SK-N-SH (cell line): ENCODE measurements around the gene BOD1. TPM values are rescaled to one million over a fixed set of nuclear protein-coding genes. Genes with fewer than 3 reads are reported as not detected.

Experiments used
- CTCF ChIA-PET: fragments of 300-600, 350-600 bp; formaldehyde crosslinking; extraction: SDS; loops from one replicate; lab custom pipeline; 2021; lab: Yijun Ruan, JAX
- POLR2A ChIA-PET: fragments of 350-600 bp; sonication (Branson Sonifier 250); formaldehyde crosslinking; extraction: SDS; loops from one replicate; lab custom pipeline; 2020; ENCODE audit warnings: antibody characterized with exemption, inconsistent platforms; lab: Yijun Ruan, JAX
- DNase-seq: peaks from one replicate; pipeline ENCODE4 v3.0.0; 2012
- H2AFZ ChIP-seq: fragments of 200-600 bp; sonication (generic); 2 replicates; pipeline ENCODE4 v1.8.1; 2016; ENCODE audit warnings: antibody characterized with exemption, mild to moderate bottlenecking, low read depth
- H3F3A ChIP-seq: fragments of 200-600 bp; sonication (generic); replicated peaks from 2 replicates; pipeline ENCODE3; 2016; ENCODE audit warnings: antibody characterized with exemption, mild to moderate bottlenecking; ENCODE audit not compliant: insufficient read depth
- H3K27ac ChIP-seq, 2 experiments: fragments of 200-500 bp in 1 of 2; fragments of 200-600 bp in 1 of 2; sonication (Bioruptor generic) in 1 of 2; sonication (generic), shearing (Covaris generic) in 1 of 2; 2 replicates each; pipeline versions ENCODE4 v1.5.1 to v1.6.1; 2014 to 2016; ENCODE audit warnings: low read depth in 2 of 2, inconsistent platforms in 1 of 2, low read length in 1 of 2, mild to moderate bottlenecking in 1 of 2, mixed read lengths in 1 of 2
- H3K27me3 ChIP-seq: fragments of 200-600 bp; sonication (generic), shearing (Covaris generic); 2 replicates; pipeline ENCODE4 v1.6.1; 2016; ENCODE audit warnings: mixed run types; ENCODE audit not compliant: insufficient read depth
- H3K36me3 ChIP-seq, 2 experiments: fragments of 200-500 bp in 1 of 2; fragments of 200-600 bp in 1 of 2; sonication (Bioruptor generic) in 1 of 2; sonication (generic) in 1 of 2; replicated peaks in 1 of 2; 2 replicates each; pipeline versions ENCODE3 to v1.5.1; 2014 to 2016; ENCODE audit warnings: low read length in 1 of 2, mild to moderate bottlenecking in 1 of 2; ENCODE audit not compliant: insufficient read depth in 2 of 2, control insufficient read depth in 1 of 2
- H3K4me1 ChIP-seq, 2 experiments: fragments of 200-500 bp in 1 of 2; fragments of 200-600 bp in 1 of 2; sonication (Bioruptor generic) in 1 of 2; sonication (generic), shearing (Covaris generic) in 1 of 2; 2 replicates each; pipeline versions ENCODE4 v1.5.1 to v1.6.1; 2014 to 2016; ENCODE audit warnings: low read depth in 1 of 2, low read length in 1 of 2, mixed run types in 1 of 2; ENCODE audit not compliant: insufficient read depth in 2 of 2, control insufficient read depth in 1 of 2
- H3K4me2 ChIP-seq: fragments of 200-600 bp; sonication (generic), shearing (Covaris generic); 2 replicates; pipeline ENCODE4 v1.6.1; 2017; ENCODE audit warnings: mixed run types
- H3K4me3 ChIP-seq, 2 experiments: fragments of 200-500 bp in 1 of 2; fragments of 200-600 bp in 1 of 2; sonication (Bioruptor generic) in 1 of 2; sonication (generic), shearing (Covaris generic) in 1 of 2; 2 replicates each; pipeline versions ENCODE4 v1.5.1 to v1.8.1; 2014 to 2016; ENCODE audit warnings: low read depth in 2 of 2, inconsistent platforms in 1 of 2, low read length in 1 of 2, mild to moderate bottlenecking in 1 of 2, mixed read lengths in 1 of 2, moderate library complexity in 1 of 2
- H3K79me2 ChIP-seq: fragments of 200-600 bp; sonication (generic); 2 replicates; pipeline ENCODE4 v1.8.1; 2017; ENCODE audit warnings: mild to moderate bottlenecking; ENCODE audit not compliant: insufficient read depth
- H3K9ac ChIP-seq: fragments of 200-600 bp; sonication (generic); 2 replicates; pipeline ENCODE4 v1.6.1; 2017; ENCODE audit warnings: mixed run types
- H3K9me2 ChIP-seq: fragments of 200-600 bp; sonication (generic); 2 replicates; pipeline ENCODE4 v1.6.1; 2017; ENCODE audit warnings: mixed run types
- H3K9me3 ChIP-seq: fragments of 200-600 bp; sonication (generic); 2 replicates; pipeline ENCODE4 v1.6.1; 2017; ENCODE audit warnings: mixed run types, mild to moderate bottlenecking, moderate library complexity
- H4K20me1 ChIP-seq: fragments of 200-600 bp; sonication (generic); 2 replicates; pipeline ENCODE4 v1.6.1; 2017; ENCODE audit warnings: mild to moderate bottlenecking, mixed run types; ENCODE audit not compliant: insufficient read depth
- CTCF ChIP-seq: fragments of 200-600 bp; sonication (generic); IDR thresholded peaks from 2 replicates; pipeline ENCODE4 v1.6.1; 2017; ENCODE audit warnings: antibody characterized with exemption, mild to moderate bottlenecking, moderate library complexity
- ELF1 ChIP-seq: IDR thresholded peaks from 2 replicates; pipeline ENCODE4 v1.4.0; 2012
- FOSL2 ChIP-seq: IDR thresholded peaks from 2 replicates; pipeline ENCODE4 v1.4.0; 2012; ENCODE audit warnings: low read depth, mild to moderate bottlenecking, moderate library complexity, borderline replicate concordance
- FOXJ3 ChIP-seq: sonication (generic); formaldehyde crosslinking; IDR thresholded peaks from 2 replicates; pipeline ENCODE4 v1.5.1; 2020; ENCODE audit warnings: mild to moderate bottlenecking, missing genetic modification reagents
- FOXM1 ChIP-seq: IDR thresholded peaks from 2 replicates; pipeline ENCODE4 v1.4.0; 2012; ENCODE audit warnings: low read depth, mild to moderate bottlenecking
- GABPA ChIP-seq: IDR thresholded peaks from 2 replicates; pipeline ENCODE4 v1.4.0; 2012; ENCODE audit warnings: low read depth, mild to moderate bottlenecking
- GATA2 ChIP-seq: sonication (generic); formaldehyde crosslinking; IDR thresholded peaks from 2 replicates; pipeline ENCODE4 v1.5.0; 2020; ENCODE audit warnings: mild to moderate bottlenecking, missing genetic modification reagents
- JUND ChIP-seq: IDR thresholded peaks from 2 replicates; pipeline ENCODE4 v1.4.0; 2012
- MEF2A ChIP-seq: IDR thresholded peaks from 2 replicates; pipeline ENCODE4 v1.4.0; 2012; ENCODE audit warnings: low read depth, borderline replicate concordance
- NFIC ChIP-seq: IDR thresholded peaks from 2 replicates; pipeline ENCODE4 v1.4.0; 2012; ENCODE audit warnings: borderline replicate concordance
- PBX3 ChIP-seq: IDR thresholded peaks from 2 replicates; pipeline ENCODE4; 2012
- POLR2AphosphoS5 ChIP-seq: IDR thresholded peaks from 2 replicates; pipeline ENCODE4 v1.6.1; 2012; ENCODE audit warnings: low read depth, low read length
- RAD21 ChIP-seq: IDR thresholded peaks from 2 replicates; pipeline ENCODE4 v1.6.1; 2012; ENCODE audit warnings: mild to moderate bottlenecking, low read length
- RXRA ChIP-seq: IDR thresholded peaks from 2 replicates; pipeline ENCODE4 v1.4.0; 2012; ENCODE audit warnings: low read depth, mild to moderate bottlenecking, borderline replicate concordance
- SIN3A ChIP-seq: IDR thresholded peaks from 2 replicates; pipeline ENCODE4 v1.6.1; 2012; ENCODE audit warnings: low read depth, mild to moderate bottlenecking, low read length, moderate library complexity, borderline replicate concordance
- SMC3 ChIP-seq: IDR thresholded peaks from 2 replicates; pipeline ENCODE4 v1.6.1; 2012; ENCODE audit warnings: low read depth, low read length, improper control_type of control experiment
- TAF1 ChIP-seq: IDR thresholded peaks from 2 replicates; pipeline ENCODE4 v1.6.1; 2012; ENCODE audit warnings: low read depth, mild to moderate bottlenecking, low read length, moderate library complexity, borderline replicate concordance
- TCF12 ChIP-seq: IDR thresholded peaks from 2 replicates; pipeline ENCODE4 v1.4.0; 2012
- WGBS: methylation state at CpG from one replicate; pipeline ENCODE4 v1.1.6; 2017; ENCODE audit warnings: low lambda C conversion rate; 5-methylcytosine and 5-hydroxymethylcytosine counted together
- polyA plus RNA-seq, 3 experiments: library from polyadenylated mRNA; depleted of rRNA; stranded (reverse); fragments of >200 nt; gene quantifications; 2 replicates each; pipeline ENCODE4 v1.2.3, GENCODE V29; 2012
- TF ChIP-seq, protein P1 (sequence below): IDR thresholded peaks from 2 replicates; pipeline ENCODE4 v1.4.0; 2012; ENCODE audit warnings: low read depth, borderline replicate concordance
- TF ChIP-seq, protein P2 (sequence below): IDR thresholded peaks from 2 replicates; pipeline ENCODE4 v1.4.0; 2012; ENCODE audit warnings: low read depth, borderline replicate concordance

Gene BOD1
- polyA plus RNA-seq, 1 of the 3 experiments (the other 2 are of a cell fraction): 45.3 TPM

GRCh38 chr5:173625261-173625660 is 8.8 kb upstream of the BOD1 start:
- Histone ChIP-seq H3K27ac (no peak overlapping the region), H3K9me3 (no peaks in the 10 kb centered on the region), H3K36me3 (no peaks in the 10 kb centered on the region), H3K27me3 (no peaks in the 10 kb centered on the region), H3K4me3 (no peak overlapping the region), H3K79me2 (no peaks in the 10 kb centered on the region), H3K9me2 (no peaks in the 10 kb centered on the region), H2AFZ (no peak overlapping the region), H3K4me2 (no peak overlapping the region), H3K9ac (no peak overlapping the region), H4K20me1 (no peaks in the 10 kb centered on the region), H3K4me1 (peaks cover 0 to 6% of the 10 kb centered on the region in 2 experiments; a peak in 1 of 4 replicates)
- DNase-seq: no peak
- POLR2A ChIA-PET: no interaction called here
- CTCF ChIA-PET: interaction anchor here (6.1 to 14.1 kb wide), 2 partner anchors 300 to 347 kb away, joined by 23 to 162 read pairs; no protein-coding TSS in a partner anchor
- no peak for TF ChIP-seq GABPA
- no peak for TF ChIP-seq TAF1
- no peak for TF ChIP-seq FOXJ3 (CRISPR knock-in tag)
- no peak for TF ChIP-seq NFIC
- TF ChIP-seq, all 33 proteins: peak for 0
- no peaks in the 10 kb centered on the region for H3F3A ChIP-seq
- 84% methylated on average over 3 of the region's 3 CpGs for WGBS

GRCh38 chr5:173624282-173624681 is 7.8 kb upstream of the BOD1 start:
- Histone ChIP-seq H3K4me1 (peaks cover 0 to 5% of the 10 kb centered on the region in 2 experiments; a peak in 1 of 4 replicates), H3K9me3 (no peaks in the 10 kb centered on the region), H3F3A (no peaks in the 10 kb centered on the region), H3K27ac (no peak overlapping the region), H3K9me2 (no peaks in the 10 kb centered on the region), H3K9ac (no peak overlapping the region)
- TF ChIP-seq FOXJ3 (CRISPR knock-in tag): no peak
- TF ChIP-seq POLR2AphosphoS5: no peak
- no peak for TF ChIP-seq ELF1
- no peak for TF ChIP-seq RAD21
- no peak for TF ChIP-seq FOXM1
- no peak for TF ChIP-seq SIN3A
- TF ChIP-seq MEF2A: no peak
- no peak for TF ChIP-seq RXRA
- TF ChIP-seq, protein P1, sequence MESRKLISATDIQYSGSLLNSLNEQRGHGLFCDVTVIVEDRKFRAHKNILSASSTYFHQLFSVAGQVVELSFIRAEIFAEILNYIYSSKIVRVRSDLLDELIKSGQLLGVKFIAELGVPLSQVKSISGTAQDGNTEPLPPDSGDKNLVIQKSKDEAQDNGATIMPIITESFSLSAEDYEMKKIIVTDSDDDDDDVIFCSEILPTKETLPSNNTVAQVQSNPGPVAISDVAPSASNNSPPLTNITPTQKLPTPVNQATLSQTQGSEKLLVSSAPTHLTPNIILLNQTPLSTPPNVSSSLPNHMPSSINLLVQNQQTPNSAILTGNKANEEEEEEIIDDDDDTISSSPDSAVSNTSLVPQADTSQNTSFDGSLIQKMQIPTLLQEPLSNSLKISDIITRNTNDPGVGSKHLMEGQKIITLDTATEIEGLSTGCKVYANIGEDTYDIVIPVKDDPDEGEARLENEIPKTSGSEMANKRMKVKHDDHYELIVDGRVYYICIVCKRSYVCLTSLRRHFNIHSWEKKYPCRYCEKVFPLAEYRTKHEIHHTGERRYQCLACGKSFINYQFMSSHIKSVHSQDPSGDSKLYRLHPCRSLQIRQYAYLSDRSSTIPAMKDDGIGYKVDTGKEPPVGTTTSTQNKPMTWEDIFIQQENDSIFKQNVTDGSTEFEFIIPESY: no peak
- TF ChIP-seq CTCF: no peak
- TF ChIP-seq, protein P2, sequence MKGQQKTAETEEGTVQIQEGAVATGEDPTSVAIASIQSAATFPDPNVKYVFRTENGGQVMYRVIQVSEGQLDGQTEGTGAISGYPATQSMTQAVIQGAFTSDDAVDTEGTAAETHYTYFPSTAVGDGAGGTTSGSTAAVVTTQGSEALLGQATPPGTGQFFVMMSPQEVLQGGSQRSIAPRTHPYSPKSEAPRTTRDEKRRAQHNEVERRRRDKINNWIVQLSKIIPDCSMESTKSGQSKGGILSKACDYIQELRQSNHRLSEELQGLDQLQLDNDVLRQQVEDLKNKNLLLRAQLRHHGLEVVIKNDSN: no peak
- TF ChIP-seq FOSL2: no peak
- TF ChIP-seq SMC3: no peak
- TF ChIP-seq PBX3: no peak
- no peak for TF ChIP-seq GATA2 (CRISPR knock-in tag)
- no peak for TF ChIP-seq TAF1
- no peak for TF ChIP-seq JUND
- TF ChIP-seq TCF12: no peak
- TF ChIP-seq, all 33 proteins: peak for 0
- no peaks in the 10 kb centered on the region for H4K20me1 ChIP-seq
- H3K4me2 ChIP-seq: no peak overlapping the region
- CTCF ChIA-PET: interaction anchor here (1.4 to 14.1 kb wide), 3 partner anchors 301 to 693 kb away, joined by 5 to 162 read pairs (median 23); no protein-coding TSS in a partner anchor
- POLR2A ChIA-PET: no interaction called here
- no peaks in the 10 kb centered on the region for H3K79me2 ChIP-seq
- no peak overlapping the region for H3K4me3 ChIP-seq
- H3K36me3 ChIP-seq: no peaks in the 10 kb centered on the region
- H3K27me3 ChIP-seq: no peaks in the 10 kb centered on the region
- WGBS: 100% methylated on average over 1 of the region's 5 CpGs
- H2AFZ ChIP-seq: no peak overlapping the region
- no peak for DNase-seq
